SK-N-SH (cell line): ENCODE measurements around the gene CCT2. TPM values are rescaled to one million over a fixed set of nuclear protein-coding genes. Genes with fewer than 3 reads are reported as not detected.

Experiments
- CTCF ChIA-PET: fragments of 300-600, 350-600 bp; formaldehyde crosslinking; extraction: SDS; loops from one replicate; lab custom pipeline; 2021; lab: Yijun Ruan, JAX
- POLR2A ChIA-PET: fragments of 350-600 bp; sonication (Branson Sonifier 250); formaldehyde crosslinking; extraction: SDS; loops from one replicate; lab custom pipeline; 2020; ENCODE audit warnings: antibody characterized with exemption, inconsistent platforms; lab: Yijun Ruan, JAX
- DNase-seq: peaks from one replicate; pipeline ENCODE4 v3.0.0; 2012
- H2AFZ ChIP-seq: fragments of 200-600 bp; sonication (generic); 2 replicates; pipeline ENCODE4 v1.8.1; 2016; ENCODE audit warnings: antibody characterized with exemption, mild to moderate bottlenecking, low read depth
- H3F3A ChIP-seq: fragments of 200-600 bp; sonication (generic); replicated peaks from 2 replicates; pipeline ENCODE3; 2016; ENCODE audit warnings: antibody characterized with exemption, mild to moderate bottlenecking; ENCODE audit not compliant: insufficient read depth
- H3K27ac ChIP-seq, 2 experiments: fragments of 200-500 bp in 1 of 2; fragments of 200-600 bp in 1 of 2; sonication (Bioruptor generic) in 1 of 2; sonication (generic), shearing (Covaris generic) in 1 of 2; 2 replicates each; pipeline versions ENCODE4 v1.5.1 to v1.6.1; 2014 to 2016; ENCODE audit warnings: low read depth in 2 of 2, inconsistent platforms in 1 of 2, low read length in 1 of 2, mild to moderate bottlenecking in 1 of 2, mixed read lengths in 1 of 2
- H3K27me3 ChIP-seq: fragments of 200-600 bp; sonication (generic), shearing (Covaris generic); 2 replicates; pipeline ENCODE4 v1.6.1; 2016; ENCODE audit warnings: mixed run types; ENCODE audit not compliant: insufficient read depth
- H3K36me3 ChIP-seq, 2 experiments: fragments of 200-500 bp in 1 of 2; fragments of 200-600 bp in 1 of 2; sonication (Bioruptor generic) in 1 of 2; sonication (generic) in 1 of 2; replicated peaks in 1 of 2; 2 replicates each; pipeline versions ENCODE3 to v1.5.1; 2014 to 2016; ENCODE audit warnings: low read length in 1 of 2, mild to moderate bottlenecking in 1 of 2; ENCODE audit not compliant: insufficient read depth in 2 of 2, control insufficient read depth in 1 of 2
- H3K4me1 ChIP-seq, 2 experiments: fragments of 200-500 bp in 1 of 2; fragments of 200-600 bp in 1 of 2; sonication (Bioruptor generic) in 1 of 2; sonication (generic), shearing (Covaris generic) in 1 of 2; 2 replicates each; pipeline versions ENCODE4 v1.5.1 to v1.6.1; 2014 to 2016; ENCODE audit warnings: low read depth in 1 of 2, low read length in 1 of 2, mixed run types in 1 of 2; ENCODE audit not compliant: insufficient read depth in 2 of 2, control insufficient read depth in 1 of 2
- H3K4me2 ChIP-seq: fragments of 200-600 bp; sonication (generic), shearing (Covaris generic); 2 replicates; pipeline ENCODE4 v1.6.1; 2017; ENCODE audit warnings: mixed run types
- H3K4me3 ChIP-seq, 2 experiments: fragments of 200-500 bp in 1 of 2; fragments of 200-600 bp in 1 of 2; sonication (Bioruptor generic) in 1 of 2; sonication (generic), shearing (Covaris generic) in 1 of 2; 2 replicates each; pipeline versions ENCODE4 v1.5.1 to v1.8.1; 2014 to 2016; ENCODE audit warnings: low read depth in 2 of 2, inconsistent platforms in 1 of 2, low read length in 1 of 2, mild to moderate bottlenecking in 1 of 2, mixed read lengths in 1 of 2, moderate library complexity in 1 of 2
- H3K79me2 ChIP-seq: fragments of 200-600 bp; sonication (generic); 2 replicates; pipeline ENCODE4 v1.8.1; 2017; ENCODE audit warnings: mild to moderate bottlenecking; ENCODE audit not compliant: insufficient read depth
- H3K9ac ChIP-seq: fragments of 200-600 bp; sonication (generic); 2 replicates; pipeline ENCODE4 v1.6.1; 2017; ENCODE audit warnings: mixed run types
- H3K9me2 ChIP-seq: fragments of 200-600 bp; sonication (generic); 2 replicates; pipeline ENCODE4 v1.6.1; 2017; ENCODE audit warnings: mixed run types
- H3K9me3 ChIP-seq: fragments of 200-600 bp; sonication (generic); 2 replicates; pipeline ENCODE4 v1.6.1; 2017; ENCODE audit warnings: mixed run types, mild to moderate bottlenecking, moderate library complexity
- H4K20me1 ChIP-seq: fragments of 200-600 bp; sonication (generic); 2 replicates; pipeline ENCODE4 v1.6.1; 2017; ENCODE audit warnings: mild to moderate bottlenecking, mixed run types; ENCODE audit not compliant: insufficient read depth
- ELF1 ChIP-seq: IDR thresholded peaks from 2 replicates; pipeline ENCODE4 v1.4.0; 2012
- EP300 ChIP-seq, 2 experiments: IDR thresholded peaks; 2 replicates each; pipeline versions ENCODE4 v1.4.0 to v1.6.1; 2012; ENCODE audit warnings: borderline replicate concordance in 1 of 2, low read depth in 1 of 2, low read length in 1 of 2
- EZH2phosphoT487 ChIP-seq: fragments of 200-600 bp; sonication (generic); IDR thresholded peaks from 2 replicates; pipeline ENCODE4 v1.6.1; 2017; ENCODE audit warnings: low read depth, mixed run types, mild to moderate bottlenecking, antibody characterized with exemption, moderate library complexity, borderline replicate concordance
- FOXJ3 ChIP-seq: sonication (generic); formaldehyde crosslinking; IDR thresholded peaks from 2 replicates; pipeline ENCODE4 v1.5.1; 2020; ENCODE audit warnings: mild to moderate bottlenecking, missing genetic modification reagents
- FOXM1 ChIP-seq: IDR thresholded peaks from 2 replicates; pipeline ENCODE4 v1.4.0; 2012; ENCODE audit warnings: low read depth, mild to moderate bottlenecking
- GATA2 ChIP-seq: sonication (generic); formaldehyde crosslinking; IDR thresholded peaks from 2 replicates; pipeline ENCODE4 v1.5.0; 2020; ENCODE audit warnings: mild to moderate bottlenecking, missing genetic modification reagents
- MXI1 ChIP-seq: IDR thresholded peaks from 2 replicates; pipeline ENCODE4 v1.6.1; 2012; ENCODE audit warnings: mild to moderate bottlenecking, low read depth, low read length, improper control_type of control experiment
- NFIC ChIP-seq: IDR thresholded peaks from 2 replicates; pipeline ENCODE4 v1.4.0; 2012; ENCODE audit warnings: borderline replicate concordance
- NRF1 ChIP-seq: IDR thresholded peaks from 2 replicates; pipeline ENCODE4 v1.6.1; 2012; ENCODE audit warnings: low read depth, mild to moderate bottlenecking, low read length
- RAD21 ChIP-seq: IDR thresholded peaks from 2 replicates; pipeline ENCODE4 v1.6.1; 2012; ENCODE audit warnings: mild to moderate bottlenecking, low read length
- RCOR1 ChIP-seq: fragments of 150-350 bp; IDR thresholded peaks from 2 replicates; pipeline ENCODE4 v1.6.1; 2017; ENCODE audit warnings: antibody characterized with exemption, low read length
- SIN3A ChIP-seq: IDR thresholded peaks from 2 replicates; pipeline ENCODE4 v1.6.1; 2012; ENCODE audit warnings: low read depth, mild to moderate bottlenecking, low read length, moderate library complexity, borderline replicate concordance
- TEAD4 ChIP-seq: IDR thresholded peaks from 2 replicates; pipeline ENCODE4 v1.4.0; 2012; ENCODE audit warnings: mild to moderate bottlenecking, borderline replicate concordance; ENCODE audit not compliant: insufficient read depth
- WGBS: methylation state at CpG from one replicate; pipeline ENCODE4 v1.1.6; 2017; ENCODE audit warnings: low lambda C conversion rate; 5-methylcytosine and 5-hydroxymethylcytosine counted together
- polyA plus RNA-seq, 3 experiments: library from polyadenylated mRNA; depleted of rRNA; stranded (reverse); fragments of >200 nt; gene quantifications; 2 replicates each; pipeline ENCODE4 v1.2.3, GENCODE V29; 2012
- TF ChIP-seq, protein P1 (sequence below): fragments of 150-350 bp; IDR thresholded peaks from 2 replicates; pipeline ENCODE4 v1.6.1; 2016; ENCODE audit warnings: mild to moderate bottlenecking, low read depth, low read length
- TF ChIP-seq, protein P2 (sequence below): IDR thresholded peaks from 2 replicates; pipeline ENCODE4 v1.4.0; 2012; ENCODE audit warnings: low read depth
- TF ChIP-seq, protein P3 (sequence below): IDR thresholded peaks from 2 replicates; pipeline ENCODE4; 2012
- TF ChIP-seq, protein P4 (sequence below): IDR thresholded peaks from 2 replicates; pipeline ENCODE4 v1.6.1; 2012; ENCODE audit warnings: mild to moderate bottlenecking, low read depth, low read length, moderate library complexity
- TF ChIP-seq, protein P5 (sequence below): fragments of 200-600 bp; sonication (generic); IDR thresholded peaks from 2 replicates; pipeline ENCODE4 v1.6.1; 2017; ENCODE audit warnings: antibody characterized with exemption, mild to moderate bottlenecking, moderate library complexity
- TF ChIP-seq, protein P6 (sequence below): IDR thresholded peaks from 2 replicates; pipeline ENCODE4 v1.4.0; 2012; ENCODE audit warnings: low read depth, borderline replicate concordance

Gene CCT2
- polyA plus RNA-seq, 1 of the 3 experiments (the other 2 are of a cell fraction), result 181 TPM

DNA sequence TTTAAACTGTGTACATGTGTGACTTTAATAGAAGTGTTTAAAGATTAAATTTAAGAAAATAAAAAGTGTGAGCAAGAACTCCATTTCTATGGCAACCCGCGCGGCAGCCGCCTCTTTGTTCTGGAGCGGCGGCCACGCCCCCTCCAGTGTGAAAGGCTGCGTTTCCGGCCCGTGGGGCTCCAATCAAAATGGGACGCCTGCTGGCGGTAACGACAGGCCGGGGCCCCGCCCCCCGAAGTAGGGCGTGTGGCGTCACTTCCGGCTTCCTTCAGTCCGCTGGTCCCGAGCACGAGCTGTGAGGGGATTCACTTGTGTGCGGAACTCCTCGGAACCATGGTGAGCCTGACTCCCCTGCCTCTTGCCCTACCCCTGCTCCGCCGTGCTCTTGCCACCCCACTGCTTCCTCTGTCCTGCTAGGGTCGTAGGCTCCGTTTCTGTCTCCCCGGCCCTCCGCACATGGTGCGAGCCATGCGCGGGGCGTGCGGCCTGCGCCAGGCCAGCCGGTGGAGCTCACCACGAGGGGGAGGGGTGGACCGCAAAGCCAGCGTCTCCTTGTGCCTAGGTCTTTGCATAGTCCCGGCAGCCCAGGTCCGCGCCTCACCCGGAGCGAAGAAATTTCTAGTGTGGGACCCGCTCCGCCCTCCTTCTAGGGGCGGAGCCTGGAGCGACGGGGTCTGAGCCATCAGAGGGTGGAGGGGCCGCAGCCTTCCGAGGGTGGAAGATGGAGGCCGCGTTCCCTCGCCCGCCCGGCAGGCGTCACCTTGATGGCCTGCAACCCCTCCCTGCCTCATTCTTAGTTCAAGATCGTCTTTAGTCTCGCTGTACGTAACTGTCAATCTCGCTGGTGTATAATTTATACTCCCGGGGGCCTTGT is at the start of gene CCT2 (continued):
- no peak for TF ChIP-seq EP300 (IDR thresholded peaks at IDR 0.05; ENCODE audit: borderline replicate concordance in 1 of 2, low read depth in 1 of 2, low read length in 1 of 2)
- peak; percentile 53; the same call in 1 of the 2 replicates for TF ChIP-seq ELF1
- TF ChIP-seq NRF1, result no peak
- TF ChIP-seq, protein P1, sequence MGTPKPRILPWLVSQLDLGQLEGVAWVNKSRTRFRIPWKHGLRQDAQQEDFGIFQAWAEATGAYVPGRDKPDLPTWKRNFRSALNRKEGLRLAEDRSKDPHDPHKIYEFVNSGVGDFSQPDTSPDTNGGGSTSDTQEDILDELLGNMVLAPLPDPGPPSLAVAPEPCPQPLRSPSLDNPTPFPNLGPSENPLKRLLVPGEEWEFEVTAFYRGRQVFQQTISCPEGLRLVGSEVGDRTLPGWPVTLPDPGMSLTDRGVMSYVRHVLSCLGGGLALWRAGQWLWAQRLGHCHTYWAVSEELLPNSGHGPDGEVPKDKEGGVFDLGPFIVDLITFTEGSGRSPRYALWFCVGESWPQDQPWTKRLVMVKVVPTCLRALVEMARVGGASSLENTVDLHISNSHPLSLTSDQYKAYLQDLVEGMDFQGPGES, result no peak
- TF ChIP-seq RCOR1, result no peak
- TF ChIP-seq SIN3A, result peak; percentile 40; the same call in 1 of the 2 replicates

DNA sequence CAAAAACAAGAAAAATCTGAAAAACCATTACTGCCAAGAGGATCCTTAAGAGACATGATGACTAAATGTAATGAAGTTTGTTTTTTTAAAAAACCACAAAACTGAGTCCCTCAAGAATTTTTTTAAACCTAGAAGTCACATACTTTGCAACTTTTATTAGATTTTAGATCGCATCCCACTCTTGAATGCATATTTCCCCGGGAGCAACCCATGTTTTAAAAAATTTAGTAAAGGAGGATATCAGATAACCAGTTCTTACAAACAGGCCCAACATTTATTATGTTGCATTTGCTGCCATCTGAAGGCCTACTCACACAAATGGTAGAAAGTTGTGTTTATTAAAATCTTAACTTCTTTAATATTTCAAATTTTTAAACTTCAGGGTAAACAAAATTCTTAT is 44.3 kb upstream of the CCT2 start:
- H3K9me2 ChIP-seq, result no peaks in the 10 kb centered on the region
- H3K9me3 ChIP-seq, result peaks cover 11% of the 10 kb centered on the region; the same call in 1 of the 2 replicates
- ChIA-PET CTCF (no interaction called here), POLR2A (no interaction called here)
- H3K4me2 ChIP-seq, result no peak overlapping the region
- H3K9ac ChIP-seq, result no peak overlapping the region
- peaks cover 18% of the 10 kb centered on the region for H3F3A ChIP-seq
- peaks cover 52% of the 10 kb centered on the region for H3K79me2 ChIP-seq
- no peak overlapping the region for H3K4me3 ChIP-seq
- no peaks in the 10 kb centered on the region for H3K4me1 ChIP-seq
- 16% methylated on average over 2 of the region's 2 CpGs for WGBS
- H4K20me1 ChIP-seq, result peaks cover 9% of the 10 kb centered on the region; the same call in 1 of the 2 replicates
- H3K36me3 ChIP-seq, result peaks cover 4 to 34% of the 10 kb centered on the region in 2 experiments
- H3K27ac ChIP-seq, result peak overlapping the region in 1 of 2 experiments; percentile 68; a peak in 2 of 4 replicates
- no peak overlapping the region for H2AFZ ChIP-seq
- no peak for DNase-seq
- H3K27me3 ChIP-seq, result no peaks in the 10 kb centered on the region
- TF ChIP-seq TEAD4, result peak; percentile 41; the same call in 1 of the 2 replicates
- TF ChIP-seq, protein P2, sequence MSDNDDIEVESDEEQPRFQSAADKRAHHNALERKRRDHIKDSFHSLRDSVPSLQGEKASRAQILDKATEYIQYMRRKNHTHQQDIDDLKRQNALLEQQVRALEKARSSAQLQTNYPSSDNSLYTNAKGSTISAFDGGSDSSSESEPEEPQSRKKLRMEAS, result no peak
- TF ChIP-seq GATA2 (CRISPR knock-in tag), result no peak
- TF ChIP-seq NFIC, result no peak
- no peak for TF ChIP-seq EZH2phosphoT487
- peak; percentile 54 for TF ChIP-seq RAD21
- TF ChIP-seq, protein P3, sequence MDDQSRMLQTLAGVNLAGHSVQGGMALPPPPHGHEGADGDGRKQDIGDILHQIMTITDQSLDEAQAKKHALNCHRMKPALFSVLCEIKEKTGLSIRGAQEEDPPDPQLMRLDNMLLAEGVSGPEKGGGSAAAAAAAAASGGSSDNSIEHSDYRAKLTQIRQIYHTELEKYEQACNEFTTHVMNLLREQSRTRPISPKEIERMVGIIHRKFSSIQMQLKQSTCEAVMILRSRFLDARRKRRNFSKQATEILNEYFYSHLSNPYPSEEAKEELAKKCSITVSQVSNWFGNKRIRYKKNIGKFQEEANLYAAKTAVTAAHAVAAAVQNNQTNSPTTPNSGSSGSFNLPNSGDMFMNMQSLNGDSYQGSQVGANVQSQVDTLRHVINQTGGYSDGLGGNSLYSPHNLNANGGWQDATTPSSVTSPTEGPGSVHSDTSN, result peak; percentile 16; the same call in 1 of the 2 replicates
- TF ChIP-seq, protein P4, sequence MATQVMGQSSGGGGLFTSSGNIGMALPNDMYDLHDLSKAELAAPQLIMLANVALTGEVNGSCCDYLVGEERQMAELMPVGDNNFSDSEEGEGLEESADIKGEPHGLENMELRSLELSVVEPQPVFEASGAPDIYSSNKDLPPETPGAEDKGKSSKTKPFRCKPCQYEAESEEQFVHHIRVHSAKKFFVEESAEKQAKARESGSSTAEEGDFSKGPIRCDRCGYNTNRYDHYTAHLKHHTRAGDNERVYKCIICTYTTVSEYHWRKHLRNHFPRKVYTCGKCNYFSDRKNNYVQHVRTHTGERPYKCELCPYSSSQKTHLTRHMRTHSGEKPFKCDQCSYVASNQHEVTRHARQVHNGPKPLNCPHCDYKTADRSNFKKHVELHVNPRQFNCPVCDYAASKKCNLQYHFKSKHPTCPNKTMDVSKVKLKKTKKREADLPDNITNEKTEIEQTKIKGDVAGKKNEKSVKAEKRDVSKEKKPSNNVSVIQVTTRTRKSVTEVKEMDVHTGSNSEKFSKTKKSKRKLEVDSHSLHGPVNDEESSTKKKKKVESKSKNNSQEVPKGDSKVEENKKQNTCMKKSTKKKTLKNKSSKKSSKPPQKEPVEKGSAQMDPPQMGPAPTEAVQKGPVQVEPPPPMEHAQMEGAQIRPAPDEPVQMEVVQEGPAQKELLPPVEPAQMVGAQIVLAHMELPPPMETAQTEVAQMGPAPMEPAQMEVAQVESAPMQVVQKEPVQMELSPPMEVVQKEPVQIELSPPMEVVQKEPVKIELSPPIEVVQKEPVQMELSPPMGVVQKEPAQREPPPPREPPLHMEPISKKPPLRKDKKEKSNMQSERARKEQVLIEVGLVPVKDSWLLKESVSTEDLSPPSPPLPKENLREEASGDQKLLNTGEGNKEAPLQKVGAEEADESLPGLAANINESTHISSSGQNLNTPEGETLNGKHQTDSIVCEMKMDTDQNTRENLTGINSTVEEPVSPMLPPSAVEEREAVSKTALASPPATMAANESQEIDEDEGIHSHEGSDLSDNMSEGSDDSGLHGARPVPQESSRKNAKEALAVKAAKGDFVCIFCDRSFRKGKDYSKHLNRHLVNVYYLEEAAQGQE, result no peak
- TF ChIP-seq SIN3A, result 0 out of 2 replicates have a peak, but pooled peaks have one; percentile 33
- TF ChIP-seq, protein P5, sequence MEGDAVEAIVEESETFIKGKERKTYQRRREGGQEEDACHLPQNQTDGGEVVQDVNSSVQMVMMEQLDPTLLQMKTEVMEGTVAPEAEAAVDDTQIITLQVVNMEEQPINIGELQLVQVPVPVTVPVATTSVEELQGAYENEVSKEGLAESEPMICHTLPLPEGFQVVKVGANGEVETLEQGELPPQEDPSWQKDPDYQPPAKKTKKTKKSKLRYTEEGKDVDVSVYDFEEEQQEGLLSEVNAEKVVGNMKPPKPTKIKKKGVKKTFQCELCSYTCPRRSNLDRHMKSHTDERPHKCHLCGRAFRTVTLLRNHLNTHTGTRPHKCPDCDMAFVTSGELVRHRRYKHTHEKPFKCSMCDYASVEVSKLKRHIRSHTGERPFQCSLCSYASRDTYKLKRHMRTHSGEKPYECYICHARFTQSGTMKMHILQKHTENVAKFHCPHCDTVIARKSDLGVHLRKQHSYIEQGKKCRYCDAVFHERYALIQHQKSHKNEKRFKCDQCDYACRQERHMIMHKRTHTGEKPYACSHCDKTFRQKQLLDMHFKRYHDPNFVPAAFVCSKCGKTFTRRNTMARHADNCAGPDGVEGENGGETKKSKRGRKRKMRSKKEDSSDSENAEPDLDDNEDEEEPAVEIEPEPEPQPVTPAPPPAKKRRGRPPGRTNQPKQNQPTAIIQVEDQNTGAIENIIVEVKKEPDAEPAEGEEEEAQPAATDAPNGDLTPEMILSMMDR, result peak; percentile 49
- no peak for TF ChIP-seq FOXJ3
- TF ChIP-seq MXI1, result no peak
- no peak for TF ChIP-seq EP300 (IDR thresholded peaks at IDR 0.05; ENCODE audit: borderline replicate concordance in 1 of 2, low read depth in 1 of 2, low read length in 1 of 2)
- TF ChIP-seq NRF1, result no peak
- TF ChIP-seq, protein P6, sequence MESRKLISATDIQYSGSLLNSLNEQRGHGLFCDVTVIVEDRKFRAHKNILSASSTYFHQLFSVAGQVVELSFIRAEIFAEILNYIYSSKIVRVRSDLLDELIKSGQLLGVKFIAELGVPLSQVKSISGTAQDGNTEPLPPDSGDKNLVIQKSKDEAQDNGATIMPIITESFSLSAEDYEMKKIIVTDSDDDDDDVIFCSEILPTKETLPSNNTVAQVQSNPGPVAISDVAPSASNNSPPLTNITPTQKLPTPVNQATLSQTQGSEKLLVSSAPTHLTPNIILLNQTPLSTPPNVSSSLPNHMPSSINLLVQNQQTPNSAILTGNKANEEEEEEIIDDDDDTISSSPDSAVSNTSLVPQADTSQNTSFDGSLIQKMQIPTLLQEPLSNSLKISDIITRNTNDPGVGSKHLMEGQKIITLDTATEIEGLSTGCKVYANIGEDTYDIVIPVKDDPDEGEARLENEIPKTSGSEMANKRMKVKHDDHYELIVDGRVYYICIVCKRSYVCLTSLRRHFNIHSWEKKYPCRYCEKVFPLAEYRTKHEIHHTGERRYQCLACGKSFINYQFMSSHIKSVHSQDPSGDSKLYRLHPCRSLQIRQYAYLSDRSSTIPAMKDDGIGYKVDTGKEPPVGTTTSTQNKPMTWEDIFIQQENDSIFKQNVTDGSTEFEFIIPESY, result no peak
- no peak for TF ChIP-seq FOXM1
